PC-3 (cell line): Measurements from ENCODE around the gene JADE2.

Source experiments
- EZH2 ChIP-seq: fragments of 300-600 bp; sonication (generic); IDR thresholded peaks from one replicate; pipeline ENCODE4 v1.6.1; 2017; ENCODE audit warnings: antibody characterized with exemption, mild to moderate bottlenecking, low read length; ENCODE audit not compliant: unreplicated experiment
- EZH2phosphoT487 ChIP-seq: fragments of 300-600 bp; sonication (generic); IDR thresholded peaks from 2 replicates; pipeline ENCODE4 v1.6.1; 2018; ENCODE audit warnings: mild to moderate bottlenecking, antibody characterized with exemption, low read length, borderline replicate concordance
- TF ChIP-seq, protein P1 (sequence below): fragments of 300-600 bp; sonication (generic); conservative IDR thresholded peaks from 2 replicates; pipeline ENCODE4 v1.5.1; 2017; ENCODE audit warnings: antibody characterized with exemption, low read depth, mild to moderate bottlenecking, low read length

DNA sequence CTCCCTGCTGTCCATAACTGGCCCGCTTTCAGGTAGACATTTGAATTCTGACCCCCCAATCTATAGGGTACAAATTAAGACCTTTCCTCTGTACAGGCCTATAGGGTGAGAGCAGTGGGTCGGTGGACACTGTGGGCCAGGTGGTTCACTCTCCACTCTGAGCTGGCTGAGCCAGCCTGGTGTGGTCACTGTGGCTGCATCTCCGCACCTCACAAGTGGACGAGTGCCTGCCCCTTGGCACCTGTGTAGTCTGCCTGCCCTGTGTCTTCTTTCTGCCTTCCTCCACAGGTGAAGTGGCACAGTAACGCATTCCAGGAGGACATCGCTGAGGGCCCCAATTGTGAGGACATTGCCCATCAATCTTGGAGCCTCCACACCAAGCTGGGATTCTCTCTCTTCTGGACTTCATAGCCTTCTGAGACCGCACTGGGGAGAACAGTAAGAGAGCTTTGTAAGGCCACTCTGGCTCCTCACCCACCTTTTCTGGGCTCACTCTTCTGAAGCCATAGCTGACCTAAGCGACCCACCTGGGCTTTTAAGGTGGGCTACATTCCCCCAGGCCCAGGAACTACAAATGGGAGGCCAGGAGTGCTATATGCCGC lies 33.5 kb upstream of the JADE2 start:
- TF ChIP-seq, protein P1, sequence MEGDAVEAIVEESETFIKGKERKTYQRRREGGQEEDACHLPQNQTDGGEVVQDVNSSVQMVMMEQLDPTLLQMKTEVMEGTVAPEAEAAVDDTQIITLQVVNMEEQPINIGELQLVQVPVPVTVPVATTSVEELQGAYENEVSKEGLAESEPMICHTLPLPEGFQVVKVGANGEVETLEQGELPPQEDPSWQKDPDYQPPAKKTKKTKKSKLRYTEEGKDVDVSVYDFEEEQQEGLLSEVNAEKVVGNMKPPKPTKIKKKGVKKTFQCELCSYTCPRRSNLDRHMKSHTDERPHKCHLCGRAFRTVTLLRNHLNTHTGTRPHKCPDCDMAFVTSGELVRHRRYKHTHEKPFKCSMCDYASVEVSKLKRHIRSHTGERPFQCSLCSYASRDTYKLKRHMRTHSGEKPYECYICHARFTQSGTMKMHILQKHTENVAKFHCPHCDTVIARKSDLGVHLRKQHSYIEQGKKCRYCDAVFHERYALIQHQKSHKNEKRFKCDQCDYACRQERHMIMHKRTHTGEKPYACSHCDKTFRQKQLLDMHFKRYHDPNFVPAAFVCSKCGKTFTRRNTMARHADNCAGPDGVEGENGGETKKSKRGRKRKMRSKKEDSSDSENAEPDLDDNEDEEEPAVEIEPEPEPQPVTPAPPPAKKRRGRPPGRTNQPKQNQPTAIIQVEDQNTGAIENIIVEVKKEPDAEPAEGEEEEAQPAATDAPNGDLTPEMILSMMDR, result no peak
- TF ChIP-seq EZH2phosphoT487, result no peak
- no peak for TF ChIP-seq EZH2
